Measurements from ENCODE around the gene SPTBN1.

The SPTBN1 gene

GRCh38 chr2:54523324-54523959 is 67.3 kb downstream of the SPTBN1 start:
- no peak overlapping the region for H4K8ac ChIP-seq (ENCODE audit: low read depth, low read length)
- no peak overlapping the region for H3K4ac ChIP-seq (ENCODE audit: low read depth, low read length)
- no peak overlapping the region for H4K91ac ChIP-seq (ENCODE audit: low read depth, low read length)
- H3K36me3 ChIP-seq (ENCODE audit: control insufficient read depth in 1 of 2, insufficient read depth in 2 of 2, low read length in 2 of 2): peaks cover 3 to 13% of the 10 kb centered on the region in 2 experiments
- H3K9ac ChIP-seq (ENCODE audit: low read length): no peak overlapping the region
- no peak overlapping the region for H3K4me2 ChIP-seq (ENCODE audit: low read length)
- no peak overlapping the region for H3K4me3 ChIP-seq (ENCODE audit: low read depth, low read length)
- H3K23ac ChIP-seq (ENCODE audit: low read length): no peak overlapping the region
- H3K9me3 ChIP-seq (ENCODE audit: insufficient read depth, low read depth, low read length): no peaks in the 10 kb centered on the region
- H3K79me1 ChIP-seq (ENCODE audit: low read length): no peaks in the 10 kb centered on the region
- no peak overlapping the region for H2AK5ac ChIP-seq (ENCODE audit: low read length)
- no peak overlapping the region for H2BK120ac ChIP-seq (ENCODE audit: insufficient read depth, low read length, poor library complexity)
- WGBS (ENCODE audit: extremely low coverage, insufficient coverage, insufficient read length): no CpG with 5 or more reads among the region's 4 CpGs
- H2AFZ ChIP-seq (ENCODE audit: insufficient read depth, low read length, poor library complexity): no peak overlapping the region
- peaks cover 4 to 8% of the 10 kb centered on the region in 2 experiments for H3K4me1 ChIP-seq (ENCODE audit: control insufficient read depth in 1 of 2, insufficient read depth in 2 of 2, low read length in 2 of 2)
- H3K27me3 ChIP-seq (ENCODE audit: insufficient read depth, low read length): no peaks in the 10 kb centered on the region
- no peak overlapping the region for H2BK5ac ChIP-seq (ENCODE audit: low read depth, low read length, poor library complexity)
- H4K12ac ChIP-seq (ENCODE audit: low read depth, low read length): no peak overlapping the region
- DNase-seq: no peak
- H3K79me2 ChIP-seq (ENCODE audit: control insufficient read depth, insufficient read depth, low read length, poor library complexity): no peaks in the 10 kb centered on the region
- H3K27ac ChIP-seq (ENCODE audit: low read depth, low read length): no peak overlapping the region
- no peak overlapping the region for H2BK12ac ChIP-seq (ENCODE audit: low read length)
- no peak overlapping the region for H3K14ac ChIP-seq (ENCODE audit: low read length)
- H3K18ac ChIP-seq (ENCODE audit: low read length): no peak overlapping the region

DNA sequence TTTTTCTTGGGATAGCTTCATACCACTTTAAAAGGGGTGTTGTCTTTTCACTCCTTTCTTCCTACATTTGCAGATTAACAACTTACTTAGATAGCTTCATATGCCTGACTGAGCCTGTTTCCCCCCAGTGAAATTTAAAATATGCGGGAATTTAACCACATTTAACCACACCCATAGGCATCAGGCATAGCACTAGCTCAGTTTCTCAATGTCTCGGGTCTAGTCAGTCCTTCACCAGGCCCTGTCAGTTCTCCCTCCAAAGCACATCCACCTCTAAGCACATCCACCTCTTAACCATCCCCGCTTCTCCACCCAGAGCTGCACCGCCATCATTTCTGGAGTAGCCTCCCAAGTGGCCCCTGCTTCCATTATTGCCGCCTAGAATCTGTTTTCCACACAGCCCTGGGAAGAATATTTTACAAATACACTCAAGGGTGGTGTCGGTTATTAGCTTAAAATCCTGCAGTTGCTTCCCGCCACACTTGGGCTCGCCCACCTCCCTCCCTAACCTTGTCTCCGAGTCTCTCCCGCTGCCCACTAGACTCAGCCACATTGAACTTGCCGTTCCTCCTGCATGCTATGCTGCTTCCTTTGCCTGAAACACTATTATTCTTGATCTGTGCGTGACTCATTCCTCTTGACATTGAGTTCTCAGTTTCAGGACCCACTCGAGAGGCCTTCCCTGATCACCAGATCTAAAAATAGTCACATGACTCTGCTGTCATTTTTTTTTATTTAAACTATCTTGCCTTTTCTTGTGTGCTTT is 68.3 kb downstream of the SPTBN1 start:
- WGBS (ENCODE audit: extremely low coverage, insufficient coverage, insufficient read length): no CpG with 5 or more reads among the region's 13 CpGs
- Histone ChIP-seq H3K9me3 (ENCODE audit: insufficient read depth, low read depth, low read length) (no peaks in the 10 kb centered on the region), H2AK5ac (ENCODE audit: low read length) (no peak overlapping the region)

DNA sequence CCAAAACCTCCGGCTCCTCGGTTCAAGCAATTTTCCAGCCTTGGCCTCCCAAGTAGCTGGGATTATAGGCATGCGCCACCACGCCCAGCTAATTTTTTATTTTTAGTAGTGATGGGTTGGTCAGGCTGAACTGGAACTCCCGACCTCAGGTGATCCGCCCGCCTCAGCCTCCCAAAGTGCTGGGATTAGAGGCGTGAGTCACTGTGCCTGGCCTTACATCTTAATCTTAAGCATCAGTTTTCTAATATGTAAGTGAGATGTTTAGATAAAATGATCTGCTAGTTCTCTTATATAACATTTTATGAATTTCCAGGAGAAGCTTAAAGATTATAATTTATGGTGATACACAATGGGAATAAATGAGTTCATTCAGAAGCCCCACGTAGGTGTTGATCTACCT is 69.2 kb downstream of the SPTBN1 start:
- Histone ChIP-seq H3K23ac (ENCODE audit: low read length) (no peak overlapping the region), H3K14ac (ENCODE audit: low read length) (no peak overlapping the region), H3K4me2 (ENCODE audit: low read length) (no peak overlapping the region), H2AFZ (ENCODE audit: insufficient read depth, low read length, poor library complexity) (no peak overlapping the region), H3K79me2 (ENCODE audit: control insufficient read depth, insufficient read depth, low read length, poor library complexity) (no peaks in the 10 kb centered on the region), H3K18ac (ENCODE audit: low read length) (no peak overlapping the region), H3K9me3 (ENCODE audit: insufficient read depth, low read depth, low read length) (no peaks in the 10 kb centered on the region), H3K4me3 (ENCODE audit: low read depth, low read length) (no peak overlapping the region), H3K27ac (ENCODE audit: low read depth, low read length) (no peak overlapping the region), H2BK120ac (ENCODE audit: insufficient read depth, low read length, poor library complexity) (no peak overlapping the region), H3K4me1 (ENCODE audit: control insufficient read depth in 1 of 2, insufficient read depth in 2 of 2, low read length in 2 of 2) (peaks cover 6 to 8% of the 10 kb centered on the region in 2 experiments), H4K12ac (ENCODE audit: low read depth, low read length) (no peak overlapping the region), H2BK5ac (ENCODE audit: low read depth, low read length, poor library complexity) (no peak overlapping the region), H3K79me1 (ENCODE audit: low read length) (no peaks in the 10 kb centered on the region), H2BK12ac (ENCODE audit: low read length) (no peak overlapping the region), H4K8ac (ENCODE audit: low read depth, low read length) (no peak overlapping the region), H3K36me3 (ENCODE audit: control insufficient read depth in 1 of 2, insufficient read depth in 2 of 2, low read length in 2 of 2) (peaks cover 3 to 13% of the 10 kb centered on the region in 2 experiments), H3K4ac (ENCODE audit: low read depth, low read length) (no peak overlapping the region), H2AK5ac (ENCODE audit: low read length) (no peak overlapping the region), H3K9ac (ENCODE audit: low read length) (no peak overlapping the region), H3K27me3 (ENCODE audit: insufficient read depth, low read length) (no peaks in the 10 kb centered on the region), H4K91ac (ENCODE audit: low read depth, low read length) (no peak overlapping the region)
- peak; percentile 61 to 63 for DNase-seq
- no CpG with 5 or more reads among the region's 9 CpGs for WGBS (ENCODE audit: extremely low coverage, insufficient coverage, insufficient read length)

More for the DNA sequence above, 68.3 kb downstream of the SPTBN1 start:
- no peak overlapping the region for H3K9ac ChIP-seq (ENCODE audit: low read length)
- H3K4ac ChIP-seq (ENCODE audit: low read depth, low read length): no peak overlapping the region
- H4K91ac ChIP-seq (ENCODE audit: low read depth, low read length): peak overlapping the region; percentile 21
- no peak overlapping the region for H2BK120ac ChIP-seq (ENCODE audit: insufficient read depth, low read length, poor library complexity)
- H4K12ac ChIP-seq (ENCODE audit: low read depth, low read length): no peak overlapping the region
- H3K4me2 ChIP-seq (ENCODE audit: low read length): peak overlapping the region; percentile 24
- peaks cover 8% of the 10 kb centered on the region in 2 experiments for H3K4me1 ChIP-seq (ENCODE audit: control insufficient read depth in 1 of 2, insufficient read depth in 2 of 2, low read length in 2 of 2)
- H3K14ac ChIP-seq (ENCODE audit: low read length): no peak overlapping the region
- H2BK12ac ChIP-seq (ENCODE audit: low read length): peak overlapping the region; percentile 20
- no peak overlapping the region for H3K23ac ChIP-seq (ENCODE audit: low read length)
- no peak overlapping the region for H2AFZ ChIP-seq (ENCODE audit: insufficient read depth, low read length, poor library complexity)
- H3K27ac ChIP-seq (ENCODE audit: low read depth, low read length): no peak overlapping the region
- no peaks in the 10 kb centered on the region for H3K79me1 ChIP-seq (ENCODE audit: low read length)
- no peak overlapping the region for H3K4me3 ChIP-seq (ENCODE audit: low read depth, low read length)
- no peak overlapping the region for H2BK5ac ChIP-seq (ENCODE audit: low read depth, low read length, poor library complexity)
- H4K8ac ChIP-seq (ENCODE audit: low read depth, low read length): no peak overlapping the region
- H3K36me3 ChIP-seq (ENCODE audit: control insufficient read depth in 1 of 2, insufficient read depth in 2 of 2, low read length in 2 of 2): peaks cover 3 to 13% of the 10 kb centered on the region in 2 experiments
- H3K27me3 ChIP-seq (ENCODE audit: insufficient read depth, low read length): no peaks in the 10 kb centered on the region
- no peaks in the 10 kb centered on the region for H3K79me2 ChIP-seq (ENCODE audit: control insufficient read depth, insufficient read depth, low read length, poor library complexity)
- peak overlapping the region; percentile 82 for H3K18ac ChIP-seq (ENCODE audit: low read length)
- peak in 1 of 2 donors; percentile 22 for DNase-seq

- H3K79me1 ChIP-seq (ENCODE audit: low read length): peaks cover 3% of the 10 kb centered on the region
- no CpG with 5 or more reads among the region's 12 CpGs for WGBS (ENCODE audit: extremely low coverage, insufficient coverage, insufficient read length)
Observed at GRCh38 chr2:54526226-54526879, 70.2 kb downstream of the SPTBN1 start.

More at GRCh38 chr2:54526226-54526879, 70.2 kb downstream of the SPTBN1 start:
- no peak overlapping the region for H3K4me2 ChIP-seq (ENCODE audit: low read length)
- H2AFZ ChIP-seq (ENCODE audit: insufficient read depth, low read length, poor library complexity): no peak overlapping the region
- H4K8ac ChIP-seq (ENCODE audit: low read depth, low read length): no peak overlapping the region
- no peak overlapping the region for H3K23ac ChIP-seq (ENCODE audit: low read length)
- H3K4me3 ChIP-seq (ENCODE audit: low read depth, low read length): no peak overlapping the region
- H3K14ac ChIP-seq (ENCODE audit: low read length): no peak overlapping the region
- no peak overlapping the region for H4K91ac ChIP-seq (ENCODE audit: low read depth, low read length)
- H2BK120ac ChIP-seq (ENCODE audit: insufficient read depth, low read length, poor library complexity): no peak overlapping the region
- H4K12ac ChIP-seq (ENCODE audit: low read depth, low read length): no peak overlapping the region
- peaks cover 3 to 13% of the 10 kb centered on the region in 2 experiments for H3K36me3 ChIP-seq (ENCODE audit: control insufficient read depth in 1 of 2, insufficient read depth in 2 of 2, low read length in 2 of 2)
- H3K27me3 ChIP-seq (ENCODE audit: insufficient read depth, low read length): no peaks in the 10 kb centered on the region
- DNase-seq: no peak
- peaks cover 7 to 8% of the 10 kb centered on the region in 2 experiments for H3K4me1 ChIP-seq (ENCODE audit: control insufficient read depth in 1 of 2, insufficient read depth in 2 of 2, low read length in 2 of 2)
- no peak overlapping the region for H3K27ac ChIP-seq (ENCODE audit: low read depth, low read length)
- H3K4ac ChIP-seq (ENCODE audit: low read depth, low read length): no peak overlapping the region
- no peaks in the 10 kb centered on the region for H3K79me2 ChIP-seq (ENCODE audit: control insufficient read depth, insufficient read depth, low read length, poor library complexity)
- H2AK5ac ChIP-seq (ENCODE audit: low read length): no peak overlapping the region
- no peak overlapping the region for H3K9ac ChIP-seq (ENCODE audit: low read length)
- H3K9me3 ChIP-seq (ENCODE audit: insufficient read depth, low read depth, low read length): no peaks in the 10 kb centered on the region
- no peak overlapping the region for H2BK5ac ChIP-seq (ENCODE audit: low read depth, low read length, poor library complexity)
- no peak overlapping the region for H3K18ac ChIP-seq (ENCODE audit: low read length)
- no peak overlapping the region for H2BK12ac ChIP-seq (ENCODE audit: low read length)
